Endodermal cell (in vitro differentiated cells): ENCODE measurements around the gene CAPN11. TPM values are rescaled to one million over a fixed set of nuclear protein-coding genes. Genes with fewer than 3 reads are reported as not detected.

Source experiments
- DNase-seq: peaks from one replicate; pipeline ENCODE4 v3.0.0-alpha.2; 2017
- H3K27ac ChIP-seq: 2 replicates; pipeline ENCODE4 v1.5.1; 2013; ENCODE audit warnings: mild to moderate bottlenecking, low read depth, low read length, moderate library complexity
- H3K27me3 ChIP-seq: 2 replicates; pipeline ENCODE4 v1.6.1; 2013; ENCODE audit warnings: mild to moderate bottlenecking, low read length, moderate library complexity; ENCODE audit not compliant: insufficient read depth, control insufficient read depth, poor library complexity, severe bottlenecking
- H3K36me3 ChIP-seq: 2 replicates; pipeline ENCODE4 v1.7.0; 2013; ENCODE audit warnings: mild to moderate bottlenecking, low read length, moderate library complexity; ENCODE audit not compliant: control insufficient read depth, insufficient read depth
- H3K4me1 ChIP-seq: one replicate; pipeline ENCODE4 v1.7.0; 2013; ENCODE audit warnings: low read length; ENCODE audit not compliant: control insufficient read depth, insufficient read depth
- H3K4me3 ChIP-seq: 2 replicates; pipeline ENCODE4 v1.5.1; 2013; ENCODE audit warnings: mild to moderate bottlenecking, low read length, moderate library complexity
- H3K9ac ChIP-seq: 2 replicates; pipeline ENCODE4 v1.6.1; 2013; ENCODE audit warnings: mild to moderate bottlenecking, low read length, moderate library complexity; ENCODE audit not compliant: poor library complexity, severe bottlenecking; ENCODE audit errors: extremely low read depth
- H3K9me3 ChIP-seq: 2 replicates; pipeline ENCODE4 v1.6.1; 2013; ENCODE audit warnings: mild to moderate bottlenecking, low read length, moderate library complexity; ENCODE audit not compliant: control insufficient read depth
- H3K27ac Mint-ChIP-seq: 2 replicates; pipeline ENCODE4 v1.8.0; 2020; ENCODE audit warnings: mixed read lengths
- H3K27me3 Mint-ChIP-seq: 2 replicates; pipeline ENCODE4 v1.8.0; 2021; ENCODE audit warnings: mild to moderate bottlenecking, mixed read lengths; ENCODE audit not compliant: insufficient read depth
- H3K36me3 Mint-ChIP-seq: 2 replicates; pipeline ENCODE4 v1.8.0; 2020; ENCODE audit warnings: low read depth, mixed read lengths
- H3K4me1 Mint-ChIP-seq: 2 replicates; pipeline ENCODE4 v1.8.0; 2020; ENCODE audit warnings: mixed read lengths
- H3K4me3 Mint-ChIP-seq: 2 replicates; pipeline ENCODE4 v1.8.0; 2020; ENCODE audit warnings: mild to moderate bottlenecking, moderate library complexity, mixed read lengths
- H3K9me3 Mint-ChIP-seq: 2 replicates; pipeline ENCODE4 v1.8.0; 2020; ENCODE audit warnings: mild to moderate bottlenecking, mixed read lengths
- CTCF ChIP-seq: fragments of 200-600 bp; sonication (generic); conservative IDR thresholded peaks from 2 replicates; pipeline ENCODE4 v1.5.0; 2021; ENCODE audit warnings: antibody characterized with exemption, mild to moderate bottlenecking
- WGBS, 2 experiments: methylation state at CpG; one replicate each; pipeline versions ENCODE4 v1.1.5 to v1.1.7; 2013; ENCODE audit warnings: missing lambda C conversion rate in 2 of 2, mixed read lengths in 1 of 2; ENCODE audit not compliant: insufficient coverage in 1 of 2, insufficient read length in 1 of 2; 5-methylcytosine and 5-hydroxymethylcytosine counted together
- total RNA-seq, 2 donors: library from RNA; stranded (reverse); fragmentation: NEBNext Ultra II Directional in 1 of 2; extraction: Animal tissue kit (Norgen Biotek cat#: 25700) in 1 of 2; gene quantifications; 2 replicates in 1 of 2; 3 replicates in 1 of 2; pipeline ENCODE4 v1.2.1, GENCODE V29; 2021

The CAPN11 gene
- total RNA-seq, 2 donors from 2014 or later = 0.53 to 1.2 TPM

GRCh38 chr6:44148306-44148705 lies 10.3 kb upstream of the CAPN11 start:
- no peaks in the 10 kb centered on the region for H3K9me3 Mint-ChIP-seq
- H3K4me1 ChIP-seq = no peaks in the 10 kb centered on the region
- H3K27me3 ChIP-seq = no peaks in the 10 kb centered on the region
- H3K27me3 Mint-ChIP-seq = no peaks in the 10 kb centered on the region
- no peak overlapping the region for H3K4me3 ChIP-seq
- no peak for DNase-seq
- TF ChIP-seq CTCF = no peak
- no peak overlapping the region for H3K27ac Mint-ChIP-seq
- 81 to 92% methylated on average over 8 to 9 of the region's 9 CpGs for WGBS, 2 experiments
- H3K9ac ChIP-seq = no peak overlapping the region
- H3K36me3 ChIP-seq = peaks cover 33% of the 10 kb centered on the region
- H3K4me3 Mint-ChIP-seq = no peak overlapping the region
- H3K27ac ChIP-seq = no peak overlapping the region
- H3K4me1 Mint-ChIP-seq = no peaks in the 10 kb centered on the region
- H3K9me3 ChIP-seq = no peaks in the 10 kb centered on the region
- H3K36me3 Mint-ChIP-seq = peaks cover 43% of the 10 kb centered on the region

- Histone ChIP-seq H3K36me3 (peaks cover 22% of the 10 kb centered on the region), H3K27ac (no peak overlapping the region), H3K4me3 (no peak overlapping the region), H3K27me3 (no peaks in the 10 kb centered on the region), H3K9ac (no peak overlapping the region), H3K4me1 (no peaks in the 10 kb centered on the region), H3K9me3 (no peaks in the 10 kb centered on the region)
- no peaks in the 10 kb centered on the region for H3K9me3 Mint-ChIP-seq
- no peak for DNase-seq
- H3K36me3 Mint-ChIP-seq = peaks cover 38% of the 10 kb centered on the region
- H3K4me3 Mint-ChIP-seq = no peak overlapping the region
- TF ChIP-seq CTCF = no peak
- no peaks in the 10 kb centered on the region for H3K27me3 Mint-ChIP-seq
- no peaks in the 10 kb centered on the region for H3K4me1 Mint-ChIP-seq
- no peak overlapping the region for H3K27ac Mint-ChIP-seq
- WGBS, 2 experiments = 90 to 92% methylated on average over 6 to 7 of the region's 7 CpGs
Measured at GRCh38 chr6:44149369-44150012, 9.1 kb upstream of the CAPN11 start.

- peaks cover 21% of the 10 kb centered on the region for H3K36me3 ChIP-seq
- H3K4me1 ChIP-seq = no peaks in the 10 kb centered on the region
- WGBS, 2 experiments = 92 to 93% methylated on average over 2 to 3 of the region's 3 CpGs
- H3K27me3 ChIP-seq = no peaks in the 10 kb centered on the region
- no peak overlapping the region for H3K27ac ChIP-seq
- H3K36me3 Mint-ChIP-seq = peaks cover 40% of the 10 kb centered on the region
- no peak overlapping the region for H3K27ac Mint-ChIP-seq
- H3K4me3 Mint-ChIP-seq = no peak overlapping the region
- H3K4me1 Mint-ChIP-seq = peaks cover under 1% of the 10 kb centered on the region
- no peaks in the 10 kb centered on the region for H3K9me3 Mint-ChIP-seq
- no peaks in the 10 kb centered on the region for H3K27me3 Mint-ChIP-seq
- no peak for TF ChIP-seq CTCF
- no peak overlapping the region for H3K9ac ChIP-seq
- H3K4me3 ChIP-seq = no peak overlapping the region
- H3K9me3 ChIP-seq = no peaks in the 10 kb centered on the region
- no peak for DNase-seq
Measured at GRCh38 chr6:44150317-44150917, 8.2 kb upstream of the CAPN11 start.
